Stimulated activated naive B cell treated with anti-CD40 and anti-IgM and Interleukin-4, amounts not matched to agents 10 μg/mL and 1 μg/mL and 100 μg/mL, for 72 hours (primary cell): Measurements from ENCODE around the gene EGR1.

Source experiments
- ATAC-seq, 2 donors: fragments of 150-1000 bp; cut with Tn5 transposase; replicated peaks; 2 replicates each; pipeline ENCODE4 v1.10.0; 2021; ENCODE audit warnings: moderate library complexity in 1 of 2
- DNase-seq: peaks from one replicate; pipeline ENCODE4 v3.0.0; 2021
- H3K27ac Mint-ChIP-seq: one replicate; pipeline ENCODE4 v1.8.0; 2022; ENCODE audit warnings: mild to moderate bottlenecking, mixed read lengths
- H3K27me3 Mint-ChIP-seq, 2 donors: one replicate each; pipeline ENCODE4 v1.8.0; 2022; ENCODE audit warnings: mixed read lengths in 2 of 2
- H3K36me3 Mint-ChIP-seq, 2 donors: one replicate each; pipeline ENCODE4 v1.8.0; 2022; ENCODE audit warnings: mixed read lengths in 2 of 2, mild to moderate bottlenecking in 1 of 2
- H3K4me1 Mint-ChIP-seq, 2 donors: one replicate each; pipeline ENCODE4 v1.8.0; 2022; ENCODE audit warnings: mixed read lengths in 2 of 2, mild to moderate bottlenecking in 1 of 2
- H3K4me3 Mint-ChIP-seq, 2 donors: one replicate each; pipeline ENCODE4 v1.8.0; 2022; ENCODE audit warnings: mild to moderate bottlenecking in 2 of 2, mixed read lengths in 2 of 2, moderate library complexity in 1 of 2
- H3K9me3 Mint-ChIP-seq, 2 donors: one replicate each; pipeline ENCODE4 v1.8.0; 2022; ENCODE audit warnings: mixed read lengths in 2 of 2, mild to moderate bottlenecking in 1 of 2

The EGR1 gene

GRCh38 chr5:138445547-138446271 lies 19.6 kb upstream of the EGR1 start:
- Mint-ChIP-seq H3K27me3 (peaks cover 0 to 6% of the 10 kb centered on the region in 2 donors), H3K36me3 (no peaks in the 10 kb centered on the region), H3K27ac (no peak overlapping the region), H3K9me3 (no peaks in the 10 kb centered on the region), H3K4me3 (no peak overlapping the region), H3K4me1 (peaks cover 7 to 12% of the 10 kb centered on the region in 2 donors)
- ATAC-seq (no peak), DNase-seq (no peak)

- Mint-ChIP-seq H3K36me3 (no peaks in the 10 kb centered on the region), H3K27ac (no peak overlapping the region), H3K9me3 (no peaks in the 10 kb centered on the region), H3K4me3 (no peak overlapping the region), H3K4me1 (peaks cover 7 to 12% of the 10 kb centered on the region in 2 donors), H3K27me3 (peaks cover 0 to 12% of the 10 kb centered on the region in 2 donors)
- no peak for DNase-seq
- ATAC-seq, result no peak
Observed at GRCh38 chr5:138448070-138448469, 17.2 kb upstream of the EGR1 start.

- DNase-seq (no peak), ATAC-seq (no peak)
- no peak overlapping the region for H3K27ac Mint-ChIP-seq
- peaks cover 7 to 12% of the 10 kb centered on the region in 2 donors for H3K4me1 Mint-ChIP-seq
- H3K27me3 Mint-ChIP-seq, result peaks cover 0 to 12% of the 10 kb centered on the region in 2 donors
- H3K36me3 Mint-ChIP-seq, result no peaks in the 10 kb centered on the region
- no peaks in the 10 kb centered on the region for H3K9me3 Mint-ChIP-seq
- H3K4me3 Mint-ChIP-seq, result no peak overlapping the region
Observed at GRCh38 chr5:138448481-138449398, 16.5 kb upstream of the EGR1 start.

- peak; percentile 74 for DNase-seq
- Mint-ChIP-seq H3K4me1 (peaks cover 7 to 12% of the 10 kb centered on the region in 2 donors), H3K9me3 (no peaks in the 10 kb centered on the region), H3K27ac (no peak overlapping the region), H3K4me3 (peak overlapping the region; percentile 53 to 69), H3K27me3 (peaks cover 0 to 12% of the 10 kb centered on the region in 2 donors), H3K36me3 (no peaks in the 10 kb centered on the region)
- ATAC-seq, result peak; percentile 92 to 93
Observed at GRCh38 chr5:138449501-138450239, 15.6 kb upstream of the EGR1 start.

GRCh38 chr5:138450971-138451370 lies 14.3 kb upstream of the EGR1 start:
- no peak overlapping the region for H3K4me3 Mint-ChIP-seq
- no peaks in the 10 kb centered on the region for H3K9me3 Mint-ChIP-seq
- H3K27ac Mint-ChIP-seq, result no peak overlapping the region
- peaks cover 7 to 12% of the 10 kb centered on the region in 2 donors for H3K4me1 Mint-ChIP-seq
- DNase-seq, result no peak
- no peaks in the 10 kb centered on the region for H3K36me3 Mint-ChIP-seq
- no peak for ATAC-seq
- peaks cover 0 to 12% of the 10 kb centered on the region in 2 donors for H3K27me3 Mint-ChIP-seq

- DNase-seq, result no peak
- Mint-ChIP-seq H3K27ac (no peak overlapping the region), H3K36me3 (no peaks in the 10 kb centered on the region), H3K4me3 (no peak overlapping the region), H3K27me3 (peaks cover 0 to 12% of the 10 kb centered on the region in 2 donors), H3K9me3 (no peaks in the 10 kb centered on the region), H3K4me1 (peaks cover 7 to 16% of the 10 kb centered on the region in 2 donors)
- no peak for ATAC-seq
Observed at GRCh38 chr5:138452720-138453119, 12.6 kb upstream of the EGR1 start.

- ATAC-seq, result no peak
- no peak overlapping the region for H3K4me3 Mint-ChIP-seq
- H3K27ac Mint-ChIP-seq, result no peak overlapping the region
- no peaks in the 10 kb centered on the region for H3K9me3 Mint-ChIP-seq
- no peak for DNase-seq
- H3K27me3 Mint-ChIP-seq, result peaks cover 0 to 6% of the 10 kb centered on the region in 2 donors
- H3K4me1 Mint-ChIP-seq, result peaks cover 12 to 24% of the 10 kb centered on the region in 2 donors
- no peaks in the 10 kb centered on the region for H3K36me3 Mint-ChIP-seq
Observed at GRCh38 chr5:138453590-138453989, 11.7 kb upstream of the EGR1 start.

- no peak overlapping the region for H3K4me3 Mint-ChIP-seq
- H3K27me3 Mint-ChIP-seq, result peaks cover 1 to 6% of the 10 kb centered on the region in 2 donors
- no peak for DNase-seq
Observed at GRCh38 chr5:138454121-138454520, 11.2 kb upstream of the EGR1 start.

GRCh38 chr5:138455232-138455930 lies 9.9 kb upstream of the EGR1 start:
- Mint-ChIP-seq H3K27ac (no peak overlapping the region), H3K9me3 (peaks cover 0 to 2% of the 10 kb centered on the region in 2 donors), H3K4me1 (peaks cover 18 to 30% of the 10 kb centered on the region in 2 donors), H3K36me3 (peaks cover 2 to 6% of the 10 kb centered on the region in 2 donors), H3K27me3 (peaks cover 3 to 6% of the 10 kb centered on the region in 2 donors), H3K4me3 (no peak overlapping the region)
- ATAC-seq, result no peak
- DNase-seq, result no peak

More at GRCh38 chr5:138454121-138454520, 11.2 kb upstream of the EGR1 start:
- no peak for ATAC-seq
- peaks cover 16 to 27% of the 10 kb centered on the region in 2 donors for H3K4me1 Mint-ChIP-seq
- H3K9me3 Mint-ChIP-seq, result peaks cover 0 to under 1% of the 10 kb centered on the region in 2 donors
- no peak overlapping the region for H3K27ac Mint-ChIP-seq
- peaks cover under 1 to 3% of the 10 kb centered on the region in 2 donors for H3K36me3 Mint-ChIP-seq

- peaks cover 0 to 3% of the 10 kb centered on the region in 2 donors for H3K27me3 Mint-ChIP-seq
- peaks cover 2 to 6% of the 10 kb centered on the region in 2 donors for H3K36me3 Mint-ChIP-seq
- no peak overlapping the region for H3K4me3 Mint-ChIP-seq
- H3K27ac Mint-ChIP-seq, result peak overlapping the region; percentile 76
- no peak for DNase-seq
- peaks cover 0 to 2% of the 10 kb centered on the region in 2 donors for H3K9me3 Mint-ChIP-seq
- H3K4me1 Mint-ChIP-seq, result peaks cover 32 to 46% of the 10 kb centered on the region in 2 donors
- no peak for ATAC-seq
Observed at GRCh38 chr5:138457531-138458275, 7.6 kb upstream of the EGR1 start.

- no peak for DNase-seq
- peaks cover 0 to 3% of the 10 kb centered on the region in 2 donors for H3K27me3 Mint-ChIP-seq
- no peak for ATAC-seq
Observed at GRCh38 chr5:138458384-138458783, 6.9 kb upstream of the EGR1 start.

GRCh38 chr5:138458856-138459255 lies 6.4 kb upstream of the EGR1 start:
- peaks cover 0 to 3% of the 10 kb centered on the region in 2 donors for H3K27me3 Mint-ChIP-seq
- peak overlapping the region; percentile 99 for H3K27ac Mint-ChIP-seq
- H3K4me3 Mint-ChIP-seq, result peak overlapping the region; percentile 74 to 78
- H3K4me1 Mint-ChIP-seq, result peaks cover 35 to 54% of the 10 kb centered on the region in 2 donors
- H3K36me3 Mint-ChIP-seq, result peaks cover 2 to 6% of the 10 kb centered on the region in 2 donors
- ATAC-seq (peak; percentile 14 to 19), DNase-seq (no peak)
- peaks cover 0 to 2% of the 10 kb centered on the region in 2 donors for H3K9me3 Mint-ChIP-seq

More at GRCh38 chr5:138458384-138458783, 6.9 kb upstream of the EGR1 start:
- Mint-ChIP-seq H3K36me3 (peaks cover 2 to 6% of the 10 kb centered on the region in 2 donors), H3K9me3 (peaks cover 0 to 2% of the 10 kb centered on the region in 2 donors), H3K4me1 (peaks cover 32 to 49% of the 10 kb centered on the region in 2 donors), H3K4me3 (no peak overlapping the region), H3K27ac (no peak overlapping the region)
